ENCODE measurements around the gene FMN1.

- peak; percentile 92 for TF ChIP-seq CTCF (conservative IDR thresholded peaks at IDR 0.05; ENCODE audit: low read depth, low read length)
- TF ChIP-seq EZH2phosphoT487 (IDR thresholded peaks at IDR 0.05; ENCODE audit: borderline replicate concordance, low read length), result no peak
- no peak for TF ChIP-seq EZH2 (IDR thresholded peaks at IDR 0.05; ENCODE audit: low read length, unreplicated experiment)
These were observed 39.5 kb upstream of the FMN1 start for GRCh38 chr15:33234020-33234461.

All from PC-3 (cell line).